Stimulated activated memory B cell treated with anti-CD40 and anti-IgM and Interleukin-4, amounts not matched to agents 10 μg/mL and 1 μg/mL and 100 μg/mL, for 72 hours (primary cell): ENCODE data around the gene INSYN2A.

Experiments
- ATAC-seq: fragments of 150-1000 bp; cut with Tn5 transposase; 2 replicates; pipeline ENCODE4 v1.10.0; 2021
- H3K27ac Mint-ChIP-seq: one replicate; pipeline ENCODE4 v1.8.0; 2022; ENCODE audit warnings: mild to moderate bottlenecking, mixed read lengths
- H3K27me3 Mint-ChIP-seq: one replicate; pipeline ENCODE4 v1.8.0; 2022; ENCODE audit warnings: mixed read lengths
- H3K36me3 Mint-ChIP-seq: one replicate; pipeline ENCODE4 v1.8.0; 2022; ENCODE audit warnings: mixed read lengths
- H3K4me1 Mint-ChIP-seq: one replicate; pipeline ENCODE4 v1.8.0; 2022; ENCODE audit warnings: mixed read lengths
- H3K4me3 Mint-ChIP-seq: one replicate; pipeline ENCODE4 v1.8.0; 2022; ENCODE audit warnings: mild to moderate bottlenecking, moderate library complexity, mixed read lengths
- H3K9me3 Mint-ChIP-seq: one replicate; pipeline ENCODE4 v1.8.0; 2022; ENCODE audit warnings: mixed read lengths

INSYN2A gene

DNA sequence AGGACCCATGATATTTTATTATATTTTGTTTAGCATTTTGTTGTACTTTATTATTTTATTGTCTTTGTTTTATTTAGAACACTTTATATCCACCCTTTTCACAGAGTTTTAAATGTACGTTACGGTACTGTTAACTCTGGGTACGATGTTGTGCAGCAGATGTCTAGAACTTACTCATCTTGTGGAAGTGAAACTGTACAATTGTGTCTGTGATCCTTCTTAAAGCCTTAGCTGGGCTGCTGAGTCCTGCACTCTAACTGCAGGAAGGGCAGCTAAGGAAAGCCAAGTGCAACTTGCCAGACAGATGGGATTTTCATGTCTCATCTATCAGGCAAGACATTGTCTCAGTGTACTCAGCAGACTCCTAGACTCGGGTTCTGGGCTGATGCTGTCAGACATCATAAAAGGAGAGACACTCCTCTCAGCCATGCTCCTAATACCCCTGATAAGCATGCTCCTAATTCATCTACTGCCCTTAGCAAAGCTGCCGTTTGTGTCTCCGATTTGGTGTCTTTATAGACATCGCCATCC lies 14.6 kb upstream of the INSYN2A start:
- Mint-ChIP-seq H3K9me3 (peaks cover 3% of the 10 kb centered on the region), H3K27ac (no peak overlapping the region), H3K27me3 (no peaks in the 10 kb centered on the region), H3K36me3 (no peaks in the 10 kb centered on the region), H3K4me1 (no peaks in the 10 kb centered on the region), H3K4me3 (no peak overlapping the region)
- ATAC-seq = no peak

DNA sequence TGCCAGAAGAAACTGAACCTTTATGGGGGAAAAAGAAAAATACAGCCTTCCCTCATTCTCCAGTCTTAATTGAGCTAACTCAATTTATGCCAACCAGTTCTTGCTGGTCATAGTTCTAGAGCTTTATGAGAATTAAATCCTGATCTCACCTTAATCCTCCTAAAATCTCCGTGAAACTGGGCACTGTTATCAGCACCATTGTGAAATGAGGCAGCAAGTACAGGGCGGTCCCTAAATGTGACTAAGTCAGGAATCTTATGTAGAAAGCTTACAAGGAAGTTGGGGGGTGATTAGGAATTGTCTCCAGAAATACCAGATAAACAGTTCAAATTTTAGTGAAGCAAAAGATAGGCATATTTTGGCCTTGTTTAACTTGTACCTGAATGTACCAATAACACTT lies 10.7 kb upstream of the INSYN2A start:
- Mint-ChIP-seq H3K27ac (no peak overlapping the region), H3K36me3 (no peaks in the 10 kb centered on the region), H3K9me3 (no peaks in the 10 kb centered on the region), H3K4me3 (no peak overlapping the region), H3K4me1 (no peaks in the 10 kb centered on the region), H3K27me3 (no peaks in the 10 kb centered on the region)
- ATAC-seq = no peak

DNA sequence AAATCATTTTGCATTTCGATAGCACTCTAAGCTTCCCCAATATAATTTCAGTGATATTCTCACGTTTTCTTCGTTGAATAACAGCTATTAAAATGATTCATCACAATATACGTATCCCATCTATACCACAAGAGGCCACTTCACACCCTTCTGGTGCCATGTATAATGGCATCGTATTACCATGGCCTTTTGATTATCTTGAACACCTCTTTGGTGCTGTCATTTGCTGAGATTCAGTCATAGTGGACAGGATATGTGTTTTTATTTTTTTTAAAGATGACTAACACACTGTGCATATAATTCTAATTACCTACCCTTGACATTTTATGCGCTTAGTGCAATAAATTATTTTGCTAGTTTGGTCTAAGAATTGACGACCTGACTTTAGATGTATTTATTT lies 6.7 kb upstream of the INSYN2A start:
- H3K27ac Mint-ChIP-seq = no peak overlapping the region
- no peaks in the 10 kb centered on the region for H3K36me3 Mint-ChIP-seq
- ATAC-seq = no peak
- H3K27me3 Mint-ChIP-seq = peaks cover 2% of the 10 kb centered on the region
- H3K4me1 Mint-ChIP-seq = no peaks in the 10 kb centered on the region
- no peaks in the 10 kb centered on the region for H3K9me3 Mint-ChIP-seq
- H3K4me3 Mint-ChIP-seq = no peak overlapping the region

DNA sequence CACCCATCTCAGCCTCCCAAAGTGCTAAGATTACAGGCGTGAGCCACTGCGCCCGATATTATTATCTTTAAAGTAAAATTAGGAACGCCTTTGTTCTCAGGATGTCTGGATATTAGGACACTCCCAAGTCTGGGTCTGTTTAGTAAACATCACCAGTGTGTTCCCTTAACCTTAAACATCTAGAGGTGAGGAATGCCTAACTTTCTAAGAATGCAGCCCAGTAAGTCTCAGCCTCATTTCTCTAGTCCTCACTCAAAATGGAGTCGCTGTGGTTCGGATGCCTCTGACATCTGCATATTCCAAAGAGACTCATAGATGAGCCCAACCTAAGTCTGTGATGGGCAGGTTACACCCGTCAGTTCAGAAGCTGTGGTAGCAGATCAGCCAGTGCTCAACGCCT lies 4.3 kb upstream of the INSYN2A start:
- Mint-ChIP-seq H3K36me3 (no peaks in the 10 kb centered on the region), H3K27me3 (peaks cover 16% of the 10 kb centered on the region), H3K4me1 (no peaks in the 10 kb centered on the region), H3K27ac (no peak overlapping the region), H3K9me3 (no peaks in the 10 kb centered on the region), H3K4me3 (no peak overlapping the region)
- no peak for ATAC-seq

DNA sequence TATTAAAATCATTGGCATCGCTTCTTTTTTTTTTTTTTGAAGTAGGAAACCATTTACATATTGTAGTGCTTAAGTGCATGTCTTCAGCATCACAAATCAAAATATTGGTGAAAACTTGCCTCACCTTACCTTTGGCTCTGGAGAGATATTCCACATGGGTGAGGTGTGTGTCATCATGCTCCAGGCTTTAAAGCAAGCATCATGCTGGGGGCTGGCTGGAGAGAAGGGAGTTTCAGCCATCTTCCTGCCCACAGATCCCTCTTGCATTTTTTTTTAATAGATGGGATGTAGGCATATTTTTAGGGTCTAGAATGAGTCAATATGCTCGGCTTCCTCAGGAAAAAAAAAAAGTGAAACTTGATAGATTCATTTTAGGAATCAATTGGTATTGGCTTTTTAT lies 2.3 kb upstream of the INSYN2A start:
- Mint-ChIP-seq H3K27ac (no peak overlapping the region), H3K4me1 (no peaks in the 10 kb centered on the region), H3K4me3 (no peak overlapping the region), H3K27me3 (peaks cover 27% of the 10 kb centered on the region), H3K36me3 (no peaks in the 10 kb centered on the region), H3K9me3 (no peaks in the 10 kb centered on the region)
- ATAC-seq = no peak

DNA sequence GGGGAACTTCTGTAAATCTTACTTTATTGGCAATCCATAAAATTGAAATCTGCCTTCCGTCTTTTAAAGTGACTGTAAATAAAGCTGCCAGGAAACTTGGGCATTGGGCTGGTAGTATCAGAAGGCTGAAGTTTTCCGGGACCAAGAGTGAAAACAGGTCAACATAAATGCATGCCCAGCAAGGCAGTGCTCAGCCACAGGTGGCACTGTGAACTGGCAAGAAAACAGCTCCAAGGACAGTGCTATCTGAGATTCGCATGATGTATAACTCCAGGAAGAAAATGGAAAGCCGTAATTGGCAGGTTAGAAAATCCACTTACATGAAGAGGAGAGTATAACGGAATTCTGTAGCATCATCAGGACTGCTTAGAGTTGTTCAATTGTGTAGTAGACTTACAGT lies 1.9 kb upstream of the INSYN2A start:
- Mint-ChIP-seq H3K27me3 (peaks cover 27% of the 10 kb centered on the region), H3K4me3 (no peak overlapping the region), H3K36me3 (no peaks in the 10 kb centered on the region), H3K27ac (no peak overlapping the region), H3K9me3 (no peaks in the 10 kb centered on the region), H3K4me1 (no peaks in the 10 kb centered on the region)
- no peak for ATAC-seq

DNA sequence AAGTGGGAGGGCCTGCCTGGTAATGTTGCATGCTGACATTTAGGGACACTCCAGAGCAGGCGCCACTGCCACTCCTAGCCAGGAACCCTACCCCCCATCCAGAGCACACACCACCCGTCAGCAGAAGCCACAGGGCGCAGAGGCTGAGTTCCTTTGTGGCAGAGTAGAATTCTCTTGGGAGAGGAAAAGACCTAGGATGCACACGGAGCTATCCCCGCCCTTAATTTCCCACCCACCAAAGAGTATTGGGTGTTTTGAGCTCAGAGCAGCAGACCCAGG lies 702 bp upstream of the INSYN2A start:
- Mint-ChIP-seq H3K4me3 (no peak overlapping the region), H3K27ac (no peak overlapping the region), H3K9me3 (no peaks in the 10 kb centered on the region), H3K4me1 (no peaks in the 10 kb centered on the region), H3K36me3 (no peaks in the 10 kb centered on the region), H3K27me3 (peaks cover 27% of the 10 kb centered on the region)
- no peak for ATAC-seq

DNA sequence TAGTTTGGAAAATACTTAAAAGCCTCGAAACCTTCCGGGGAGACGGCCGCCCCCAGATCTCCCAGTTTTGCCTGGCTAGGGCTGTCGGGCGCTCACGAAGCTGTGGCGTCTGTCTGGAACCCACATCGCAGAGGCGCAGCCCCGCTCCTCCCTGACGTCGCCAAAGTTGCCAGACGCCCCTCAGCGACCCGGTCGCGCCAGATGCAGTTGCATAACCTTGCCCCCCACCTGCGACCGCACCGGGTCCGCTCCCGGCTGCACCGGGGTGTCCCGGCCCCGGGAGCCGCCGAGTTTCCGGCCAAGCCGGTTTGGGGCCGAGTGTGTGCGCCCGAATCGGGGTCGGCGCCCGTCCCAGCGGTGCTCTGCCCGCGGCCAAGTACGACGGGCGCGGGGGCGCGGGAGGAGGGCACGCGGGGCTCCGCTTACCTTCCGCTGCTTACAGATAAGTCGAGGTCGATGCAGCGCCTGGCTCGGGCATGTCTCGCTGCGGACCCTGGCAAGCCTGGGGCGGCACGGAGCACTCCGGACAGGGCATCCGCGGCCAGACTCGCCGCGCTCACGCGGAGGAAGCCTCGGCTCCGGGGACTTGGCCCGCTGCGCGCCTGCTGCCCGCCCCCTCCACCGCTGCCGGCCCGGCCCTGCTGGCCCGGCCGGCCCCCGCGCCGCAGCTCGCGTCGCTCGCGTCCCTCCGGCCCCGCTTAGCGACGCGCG lies 665 bp downstream of the INSYN2A start:
- ATAC-seq = no peak
- no peaks in the 10 kb centered on the region for H3K4me1 Mint-ChIP-seq

DNA sequence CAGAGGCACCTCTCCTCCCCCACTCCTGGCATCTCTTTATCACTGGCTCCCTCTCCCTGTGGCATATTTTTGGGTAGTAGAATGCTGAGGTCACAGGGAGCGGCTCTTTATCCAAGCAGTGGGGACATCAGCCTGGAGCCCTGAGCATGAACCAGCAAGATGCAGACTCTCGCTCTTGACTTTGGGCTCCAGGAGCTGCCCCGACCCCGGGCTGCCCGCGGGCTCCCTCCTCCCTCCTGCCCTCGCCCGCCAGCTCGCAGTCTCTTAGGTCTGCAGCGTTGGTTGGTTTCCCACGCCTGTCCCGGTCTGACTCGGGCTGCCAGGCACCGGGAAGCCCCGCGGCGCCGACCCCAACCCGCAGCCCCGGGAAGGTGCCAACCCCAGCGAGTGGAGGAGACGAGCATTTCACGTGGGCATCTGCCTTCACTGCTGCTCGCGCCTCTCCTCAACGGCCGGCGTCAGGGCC lies 1.3 kb downstream of the INSYN2A start:
- H3K4me3 Mint-ChIP-seq = no peak overlapping the region
- no peaks in the 10 kb centered on the region for H3K36me3 Mint-ChIP-seq
- peaks cover 3% of the 10 kb centered on the region for H3K9me3 Mint-ChIP-seq
- ATAC-seq = no peak
- H3K4me1 Mint-ChIP-seq = no peaks in the 10 kb centered on the region
- peaks cover 27% of the 10 kb centered on the region for H3K27me3 Mint-ChIP-seq
- H3K27ac Mint-ChIP-seq = no peak overlapping the region

More for the DNA sequence above, 665 bp downstream of the INSYN2A start:
- no peak overlapping the region for H3K4me3 Mint-ChIP-seq
- H3K9me3 Mint-ChIP-seq = peaks cover 2% of the 10 kb centered on the region
- no peaks in the 10 kb centered on the region for H3K36me3 Mint-ChIP-seq
- H3K27ac Mint-ChIP-seq = no peak overlapping the region
- peaks cover 27% of the 10 kb centered on the region for H3K27me3 Mint-ChIP-seq

DNA sequence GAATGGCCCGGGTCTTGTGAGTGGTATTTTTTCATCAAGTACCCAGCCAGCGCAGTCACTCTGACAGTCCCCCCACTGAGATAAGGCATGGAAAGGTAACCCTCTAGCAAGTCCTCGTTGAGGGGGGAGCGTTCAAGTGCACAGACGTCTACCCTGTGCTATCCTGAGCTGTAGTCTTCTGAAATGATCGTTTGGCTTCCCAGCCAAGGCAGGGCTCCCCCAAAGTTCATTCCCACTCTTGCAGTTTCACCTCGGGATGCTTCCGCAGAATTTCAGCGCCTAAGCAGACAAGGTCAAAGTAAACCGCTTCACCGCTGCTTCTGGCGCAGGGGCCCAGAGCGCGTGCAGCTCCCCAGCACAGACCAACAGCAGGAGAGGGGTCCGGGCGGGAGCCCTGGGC lies 1.8 kb downstream of the INSYN2A start:
- Mint-ChIP-seq H3K27me3 (peaks cover 27% of the 10 kb centered on the region), H3K4me1 (no peaks in the 10 kb centered on the region), H3K27ac (no peak overlapping the region), H3K36me3 (no peaks in the 10 kb centered on the region), H3K4me3 (no peak overlapping the region), H3K9me3 (peaks cover 3% of the 10 kb centered on the region)
- no peak for ATAC-seq

DNA sequence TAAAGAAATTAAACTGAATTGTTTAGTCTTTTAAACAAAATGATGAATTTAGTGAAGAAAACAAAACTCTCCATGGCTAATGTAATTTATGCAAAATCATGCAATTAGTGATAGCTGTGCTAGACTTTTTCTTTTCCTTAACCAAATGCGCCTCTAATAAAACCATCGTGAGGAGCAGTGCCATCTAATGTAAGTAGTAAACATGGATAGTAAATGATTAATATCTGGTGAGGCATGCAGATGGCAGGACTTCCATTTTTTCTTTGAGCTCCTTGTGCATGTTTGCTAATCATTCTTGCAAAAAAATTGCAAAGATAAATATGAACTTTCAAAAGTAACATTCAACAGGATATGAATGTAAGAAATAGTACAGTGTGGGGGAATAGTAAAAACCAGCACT lies 2.3 kb downstream of the INSYN2A start:
- no peaks in the 10 kb centered on the region for H3K36me3 Mint-ChIP-seq
- peaks cover 3% of the 10 kb centered on the region for H3K9me3 Mint-ChIP-seq
- H3K4me1 Mint-ChIP-seq = no peaks in the 10 kb centered on the region
- ATAC-seq = no peak
- H3K27me3 Mint-ChIP-seq = peaks cover 27% of the 10 kb centered on the region
- H3K4me3 Mint-ChIP-seq = no peak overlapping the region
- no peak overlapping the region for H3K27ac Mint-ChIP-seq

DNA sequence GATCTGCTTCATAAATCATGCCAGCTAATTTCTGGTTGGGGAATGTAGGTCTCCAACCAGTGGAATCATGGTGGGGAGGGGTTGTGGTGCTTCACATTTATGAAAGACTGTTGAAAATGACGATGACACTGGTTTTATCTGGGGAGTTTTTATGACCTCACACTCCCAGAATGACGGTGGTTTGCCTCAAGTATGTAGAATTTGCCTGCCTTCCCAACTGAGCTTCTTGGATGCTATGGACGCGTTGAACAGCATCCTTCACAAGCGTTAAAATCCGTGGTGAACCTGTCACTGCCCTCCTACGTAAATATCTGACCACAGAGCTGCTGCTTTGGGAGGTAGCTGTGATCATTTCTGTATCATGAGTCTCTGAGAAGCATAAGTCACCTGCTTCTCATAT lies 3.3 kb downstream of the INSYN2A start:
- Mint-ChIP-seq H3K27ac (no peak overlapping the region), H3K27me3 (peaks cover 25% of the 10 kb centered on the region), H3K9me3 (peaks cover 3% of the 10 kb centered on the region), H3K4me3 (no peak overlapping the region), H3K4me1 (no peaks in the 10 kb centered on the region), H3K36me3 (no peaks in the 10 kb centered on the region)
- ATAC-seq = no peak

DNA sequence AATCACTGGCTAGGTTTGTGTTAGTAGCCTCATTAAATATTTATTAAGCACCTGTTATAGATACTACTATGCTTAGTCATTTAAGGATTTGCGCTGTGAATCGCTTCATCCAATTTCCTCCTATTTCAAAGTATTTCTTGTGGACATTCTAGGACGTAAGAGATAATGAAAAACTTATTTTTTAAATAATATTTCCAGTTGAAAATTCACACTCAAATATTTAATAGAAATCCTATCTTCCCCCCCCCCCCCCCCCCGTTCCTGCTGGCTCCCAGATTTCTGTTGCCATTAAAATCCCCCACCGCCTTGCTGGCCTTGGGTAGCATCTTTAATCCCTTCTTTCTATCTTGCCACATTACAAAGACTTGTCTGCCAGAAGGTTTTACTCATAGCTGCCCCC lies 6.0 kb downstream of the INSYN2A start:
- Mint-ChIP-seq H3K27me3 (peaks cover 11% of the 10 kb centered on the region), H3K36me3 (no peaks in the 10 kb centered on the region), H3K4me3 (no peak overlapping the region), H3K4me1 (no peaks in the 10 kb centered on the region), H3K9me3 (peaks cover 6% of the 10 kb centered on the region), H3K27ac (no peak overlapping the region)
- ATAC-seq = no peak

DNA sequence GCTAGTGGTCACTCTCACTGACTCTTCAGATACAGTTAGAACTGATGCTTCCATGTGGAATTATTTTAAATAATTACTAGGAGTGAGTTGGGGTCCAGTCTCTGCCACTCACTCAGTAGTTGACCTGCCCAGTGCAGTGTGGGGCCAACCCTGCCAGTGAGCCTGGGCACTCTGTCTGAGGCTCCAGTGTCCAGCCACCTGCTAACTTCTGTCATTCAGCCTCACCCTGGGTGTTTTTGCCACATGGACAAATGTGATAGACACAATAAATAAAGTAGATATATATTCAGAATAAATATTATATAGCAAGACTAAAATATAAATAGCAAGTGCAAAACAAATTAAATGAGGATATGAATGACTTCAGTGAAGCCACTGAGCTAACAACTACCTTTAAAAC lies 7.2 kb downstream of the INSYN2A start:
- no peaks in the 10 kb centered on the region for H3K36me3 Mint-ChIP-seq
- ATAC-seq = no peak
- no peaks in the 10 kb centered on the region for H3K27me3 Mint-ChIP-seq
- H3K9me3 Mint-ChIP-seq = peaks cover 6% of the 10 kb centered on the region
- H3K27ac Mint-ChIP-seq = no peak overlapping the region
- H3K4me1 Mint-ChIP-seq = no peaks in the 10 kb centered on the region
- H3K4me3 Mint-ChIP-seq = no peak overlapping the region

DNA sequence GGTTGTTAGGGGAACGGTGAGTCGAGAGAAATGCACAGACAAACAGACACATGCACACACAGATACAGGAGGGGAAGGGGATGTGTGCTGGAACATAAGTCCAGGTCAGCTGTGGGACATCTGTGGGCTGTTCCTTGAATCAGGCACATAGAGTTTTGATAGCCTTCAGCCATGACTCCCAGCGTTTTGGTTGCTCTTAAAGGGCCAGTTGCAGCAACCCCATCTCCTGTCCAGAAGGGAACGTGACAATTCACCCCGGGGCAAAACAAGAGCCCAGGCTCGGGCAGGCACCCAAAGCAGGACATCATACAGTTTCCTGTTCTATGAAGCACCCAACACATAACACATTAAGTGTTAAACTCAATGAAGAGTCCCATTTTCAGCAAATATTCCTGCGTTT lies 9.6 kb downstream of the INSYN2A start:
- Mint-ChIP-seq H3K36me3 (no peaks in the 10 kb centered on the region), H3K27me3 (no peaks in the 10 kb centered on the region), H3K4me1 (no peaks in the 10 kb centered on the region), H3K27ac (no peak overlapping the region), H3K4me3 (no peak overlapping the region), H3K9me3 (peaks cover 6% of the 10 kb centered on the region)
- no peak for ATAC-seq

DNA sequence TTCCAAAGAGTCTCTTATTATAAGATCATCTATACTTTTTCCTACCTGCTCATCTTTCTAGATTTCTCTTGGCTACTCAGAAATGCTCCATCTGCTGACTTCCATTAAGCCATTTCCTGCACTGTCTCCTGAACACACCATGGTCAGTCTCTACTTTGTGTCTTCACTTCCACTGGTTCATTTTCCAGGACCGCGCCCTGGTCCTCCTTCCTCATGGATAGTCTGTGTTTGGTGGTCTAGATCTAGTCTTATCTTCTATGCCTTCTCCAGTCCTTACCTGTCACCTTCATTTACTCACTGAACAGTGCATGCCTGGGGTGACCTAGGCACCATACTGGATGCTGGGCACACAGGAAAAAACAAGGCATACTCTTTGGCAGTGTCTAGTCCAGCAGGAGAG lies 11.8 kb downstream of the INSYN2A start:
- no peaks in the 10 kb centered on the region for H3K36me3 Mint-ChIP-seq
- H3K27me3 Mint-ChIP-seq = no peaks in the 10 kb centered on the region
- no peaks in the 10 kb centered on the region for H3K4me1 Mint-ChIP-seq
- H3K27ac Mint-ChIP-seq = no peak overlapping the region
- ATAC-seq = no peak
- H3K4me3 Mint-ChIP-seq = no peak overlapping the region
- H3K9me3 Mint-ChIP-seq = peaks cover 2% of the 10 kb centered on the region

DNA sequence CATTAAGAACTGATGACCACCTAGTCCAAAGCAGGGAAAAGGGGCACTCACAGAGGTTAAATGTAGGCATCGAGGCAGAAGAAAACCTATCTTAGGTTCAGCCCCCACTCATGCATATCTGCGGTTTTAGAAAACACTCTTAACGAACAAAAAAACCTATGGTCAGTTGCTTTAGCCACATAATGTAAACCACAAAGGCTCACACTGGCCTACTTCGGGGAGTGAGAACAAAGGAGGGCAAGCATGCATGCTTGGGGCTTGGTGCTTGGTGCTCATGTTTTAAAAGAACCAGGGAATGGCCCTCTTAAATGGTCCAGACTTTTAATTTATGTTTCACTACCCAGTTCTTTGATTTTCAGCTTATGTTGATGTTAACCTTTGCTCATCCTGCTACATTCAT lies 14.2 kb downstream of the INSYN2A start:
- no peaks in the 10 kb centered on the region for H3K27me3 Mint-ChIP-seq
- no peaks in the 10 kb centered on the region for H3K4me1 Mint-ChIP-seq
- ATAC-seq = no peak
- peaks cover 2% of the 10 kb centered on the region for H3K9me3 Mint-ChIP-seq
- no peaks in the 10 kb centered on the region for H3K36me3 Mint-ChIP-seq
- no peak overlapping the region for H3K4me3 Mint-ChIP-seq
- no peak overlapping the region for H3K27ac Mint-ChIP-seq
